Measurements from ENCODE around the gene INPP5J. TPM values are rescaled to one million over a fixed set of nuclear protein-coding genes. Genes with fewer than 3 reads are reported as not detected.
A peak's percentile ranks its signal among the peaks of the same experiment; 100 is the strongest.

The INPP5J gene
- total and polyA plus RNA-seq, 12 donors: 0.48 to 8.1 (median 2.3) TPM

DNA sequence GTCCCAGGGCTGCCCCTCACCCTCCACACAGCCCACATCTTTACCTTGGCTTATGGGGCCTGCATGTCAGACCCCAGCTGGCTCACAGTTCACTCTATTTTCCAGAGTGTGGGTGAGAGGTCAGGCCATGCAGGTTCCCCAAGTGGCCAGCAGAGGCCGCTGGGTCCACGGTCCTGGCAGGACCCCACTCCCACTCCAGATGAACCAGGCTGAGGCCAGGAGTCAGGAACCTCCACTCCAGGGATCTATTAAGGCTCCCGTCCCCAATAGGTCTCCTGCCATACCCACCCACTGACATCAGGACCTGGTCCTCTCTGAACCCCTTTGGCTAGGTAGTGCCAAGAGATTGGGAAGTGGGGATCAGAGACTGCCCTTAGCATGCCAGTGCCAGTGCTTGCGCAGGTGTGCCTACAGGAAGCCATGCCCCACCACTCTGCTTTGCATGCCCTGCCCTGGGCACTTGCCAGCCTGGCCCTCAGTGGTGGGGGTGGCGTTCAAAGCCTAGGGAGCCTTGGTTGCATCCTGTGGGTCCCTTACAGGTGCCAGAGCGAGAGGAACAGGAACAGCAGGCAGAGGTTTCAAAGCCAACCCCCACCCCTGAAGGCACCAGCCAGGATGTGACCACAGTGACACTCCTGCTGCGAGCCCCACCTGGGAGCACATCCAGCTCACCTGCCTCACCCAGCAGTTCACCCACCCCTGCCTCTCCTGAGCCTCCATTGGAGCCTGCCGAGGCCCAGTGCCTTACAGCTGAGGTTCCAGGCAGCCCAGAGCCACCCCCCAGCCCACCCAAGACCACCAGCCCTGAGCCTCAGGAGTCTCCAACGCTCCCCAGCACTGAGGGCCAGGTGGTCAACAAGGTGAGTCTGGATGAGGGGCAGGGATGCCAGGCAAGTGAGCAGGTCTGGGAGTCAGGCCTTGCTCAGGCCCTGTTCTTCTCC, 33.3 kb upstream of the INPP5J start:
- Histone ChIP-seq H3K9me3 (replicated peaks in 1 of 3) (no peaks in the 10 kb centered on the region), H3K4me3 (no peak overlapping the region), H3K27me3 (no peaks in the 10 kb centered on the region), H3K4me1 (replicated peaks in 1 of 2) (peaks cover 0 to 10% of the 10 kb centered on the region in 2 donors), H3K36me3 (replicated peaks in 1 of 2) (peaks cover 0 to 58% of the 10 kb centered on the region in 2 donors), H3K27ac (peak overlapping the region in 1 of 5 donors; percentile 37)
- DNase-seq: peak; percentile 51 to 74 (median 61)
- TF ChIP-seq, protein P1, sequence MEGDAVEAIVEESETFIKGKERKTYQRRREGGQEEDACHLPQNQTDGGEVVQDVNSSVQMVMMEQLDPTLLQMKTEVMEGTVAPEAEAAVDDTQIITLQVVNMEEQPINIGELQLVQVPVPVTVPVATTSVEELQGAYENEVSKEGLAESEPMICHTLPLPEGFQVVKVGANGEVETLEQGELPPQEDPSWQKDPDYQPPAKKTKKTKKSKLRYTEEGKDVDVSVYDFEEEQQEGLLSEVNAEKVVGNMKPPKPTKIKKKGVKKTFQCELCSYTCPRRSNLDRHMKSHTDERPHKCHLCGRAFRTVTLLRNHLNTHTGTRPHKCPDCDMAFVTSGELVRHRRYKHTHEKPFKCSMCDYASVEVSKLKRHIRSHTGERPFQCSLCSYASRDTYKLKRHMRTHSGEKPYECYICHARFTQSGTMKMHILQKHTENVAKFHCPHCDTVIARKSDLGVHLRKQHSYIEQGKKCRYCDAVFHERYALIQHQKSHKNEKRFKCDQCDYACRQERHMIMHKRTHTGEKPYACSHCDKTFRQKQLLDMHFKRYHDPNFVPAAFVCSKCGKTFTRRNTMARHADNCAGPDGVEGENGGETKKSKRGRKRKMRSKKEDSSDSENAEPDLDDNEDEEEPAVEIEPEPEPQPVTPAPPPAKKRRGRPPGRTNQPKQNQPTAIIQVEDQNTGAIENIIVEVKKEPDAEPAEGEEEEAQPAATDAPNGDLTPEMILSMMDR (IDR thresholded peaks at IDR 0.05): peak; percentile 71 to 87 (median 82)
- TF ChIP-seq POLR2A (IDR thresholded peaks at IDR 0.05): no peak
- WGBS, 4 donors: 45 to 76% (median 66%) methylated on average over 1 to 9 of the region's 9 CpGs
- intact Hi-C loops (cut with DNase I): loop anchor here (5.0 kb wide), 4 partner anchors 58 to 143 kb away; partner anchors contain the start of genes MORC2 (in 1 of the 2) and TUG1 (in 1 of the 2)

DNA sequence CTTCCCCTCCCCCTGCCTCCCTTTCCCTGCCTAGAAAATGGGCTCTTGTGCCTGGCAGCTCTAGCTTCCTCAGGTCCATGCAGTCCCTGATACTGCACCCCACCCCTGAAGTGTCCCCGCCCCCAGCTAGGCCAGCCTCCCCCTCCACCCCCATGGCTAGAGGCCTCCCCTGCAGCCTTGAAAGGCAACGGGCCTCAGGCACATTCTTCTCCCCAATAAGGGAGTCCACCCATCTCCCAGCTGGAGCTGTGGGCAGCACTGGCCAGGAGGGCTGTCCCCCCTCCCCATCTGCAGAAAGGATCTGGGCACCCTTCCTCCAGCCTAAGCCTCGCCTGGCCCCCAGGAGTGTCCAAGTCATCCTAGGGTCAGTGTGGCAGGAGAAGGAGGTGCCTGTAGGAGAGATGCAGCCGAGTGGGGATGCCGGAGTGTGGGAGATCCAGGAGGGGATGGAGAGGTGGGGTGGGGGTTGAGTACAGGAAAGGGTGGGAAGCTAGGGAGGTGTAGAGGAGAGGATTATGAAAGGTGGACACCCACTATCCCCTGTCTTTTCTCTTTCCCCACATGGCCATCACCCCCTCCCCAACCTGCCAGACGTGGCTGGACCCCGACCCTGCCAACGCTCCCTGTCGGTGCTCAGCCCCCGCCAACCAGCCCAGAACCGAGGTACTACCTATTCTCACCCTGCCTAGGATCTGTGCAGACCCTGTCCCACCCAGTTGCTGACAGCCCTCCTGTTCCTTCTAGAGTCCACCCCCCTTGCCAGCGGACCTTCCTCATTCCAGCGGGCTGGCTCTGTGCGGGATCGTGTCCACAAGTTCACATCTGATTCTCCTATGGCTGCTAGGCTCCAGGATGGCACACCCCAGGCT, 32.3 kb upstream of the INPP5J start:
- no peak for TF ChIP-seq POLR2A (IDR thresholded peaks at IDR 0.05)
- TF ChIP-seq, protein P1 (IDR thresholded peaks at IDR 0.05): no peak
- Histone ChIP-seq H3K27ac (peak overlapping the region in 1 of 5 donors; percentile 24), H3K36me3 (replicated peaks in 1 of 2) (peaks cover 0 to 65% of the 10 kb centered on the region in 2 donors), H3K27me3 (no peaks in the 10 kb centered on the region), H3K4me1 (replicated peaks in 1 of 2) (peaks cover 0 to 5% of the 10 kb centered on the region in 2 donors), H3K9me3 (replicated peaks in 1 of 3) (no peaks in the 10 kb centered on the region), H3K4me3 (no peak overlapping the region)
- 85 to 93% (median 87%) methylated on average over 12 to 15 of the region's 15 CpGs for WGBS, 4 donors
- intact Hi-C loops (cut with DNase I): loop anchor here in 1 of 2 donors (5.0 kb wide), 1 partner anchor 57 kb away; no protein-coding TSS in a partner anchor
- peak in 1 of 7 donors; percentile 16 for DNase-seq

DNA sequence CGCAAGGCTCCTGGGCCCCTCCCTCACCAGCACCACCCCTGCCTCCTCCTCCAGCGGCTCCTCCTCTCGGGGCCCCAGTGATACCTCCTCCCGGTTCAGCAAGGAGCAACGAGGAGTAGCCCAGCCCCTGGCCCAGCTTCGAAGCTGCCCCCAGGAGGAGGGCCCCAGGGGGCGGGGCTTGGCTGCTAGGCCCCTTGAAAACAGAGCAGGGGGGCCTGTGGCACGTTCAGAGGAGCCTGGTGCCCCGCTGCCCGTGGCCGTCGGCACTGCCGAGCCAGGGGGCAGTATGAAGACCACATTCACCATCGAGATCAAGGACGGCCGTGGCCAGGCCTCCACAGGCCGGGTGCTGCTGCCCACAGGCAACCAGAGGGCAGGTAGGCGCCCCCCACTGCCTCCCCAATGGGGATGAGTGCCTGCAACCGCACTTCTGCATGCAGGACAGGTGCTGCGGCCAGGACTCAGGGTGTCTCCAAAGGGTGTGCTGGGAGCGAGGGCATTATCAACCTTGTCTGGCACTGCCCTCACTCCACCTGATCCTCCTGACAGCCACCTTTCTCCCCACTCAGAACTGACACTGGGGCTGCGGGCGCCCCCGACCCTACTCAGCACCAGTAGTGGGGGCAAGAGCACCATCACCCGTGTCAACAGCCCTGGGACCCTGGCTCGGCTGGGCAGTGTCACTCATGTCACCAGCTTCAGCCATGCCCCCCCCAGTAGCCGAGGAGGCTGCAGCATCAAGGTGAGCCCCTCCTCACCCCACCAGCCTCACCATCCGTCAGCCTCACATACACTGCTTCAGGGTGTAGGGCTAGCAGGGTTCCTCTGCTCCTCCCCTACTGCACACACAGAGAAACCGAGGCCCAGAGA, 31.4 kb upstream of the INPP5J start:
- peak overlapping the region in 1 of 5 donors; percentile 21 for H3K27ac ChIP-seq
- no peaks in the 10 kb centered on the region for H3K27me3 ChIP-seq
- intact Hi-C loops (cut with DNase I): loop anchor here in 1 of 2 donors (5.0 kb wide), 1 partner anchor 56 kb away; no protein-coding TSS in a partner anchor
- WGBS, 4 donors: 76 to 94% (median 84%) methylated on average over 8 to 29 of the region's 29 CpGs
- no peaks in the 10 kb centered on the region for H3K4me1 ChIP-seq (replicated peaks in 1 of 2)
- no peaks in the 10 kb centered on the region for H3K9me3 ChIP-seq (replicated peaks in 1 of 3)
- DNase-seq: peak in 1 of 7 donors; percentile 16
- H3K36me3 ChIP-seq (replicated peaks in 1 of 2): peaks cover 0 to 73% of the 10 kb centered on the region in 2 donors
- no peak for TF ChIP-seq POLR2A (IDR thresholded peaks at IDR 0.05)
- no peak overlapping the region for H3K4me3 ChIP-seq

DNA sequence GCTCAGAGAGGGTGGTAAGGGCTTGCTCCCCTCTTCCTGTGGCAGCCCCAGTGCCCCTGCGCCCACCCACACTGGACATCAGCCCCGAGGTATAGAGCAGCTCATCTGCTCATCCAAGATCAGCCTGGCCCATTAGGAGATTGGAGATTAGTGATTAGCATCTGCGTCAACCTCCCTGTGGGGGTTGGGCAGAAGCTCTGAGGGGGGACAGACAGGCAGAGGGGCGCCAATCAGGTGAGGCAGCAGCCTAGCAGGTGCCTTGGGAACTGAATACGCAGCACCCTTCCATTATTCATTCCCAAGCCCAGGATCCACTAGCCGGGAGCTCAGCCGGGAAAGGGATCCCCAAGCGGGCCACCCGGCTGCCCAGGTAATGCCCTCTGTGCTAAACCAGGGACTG, 30.6 kb upstream of the INPP5J start:
- TF ChIP-seq POLR2A (IDR thresholded peaks at IDR 0.05): no peak
- TF ChIP-seq, protein P1 (IDR thresholded peaks at IDR 0.05): no peak
- intact Hi-C loops (cut with DNase I): loop anchor here in 1 of 2 donors (5.0 kb wide), 1 partner anchor 55 kb away; no protein-coding TSS in a partner anchor
- Histone ChIP-seq H3K4me3 (no peak overlapping the region), H3K9me3 (replicated peaks in 1 of 3) (no peaks in the 10 kb centered on the region), H3K36me3 (replicated peaks in 1 of 2) (peaks cover 0 to 81% of the 10 kb centered on the region in 2 donors), H3K27ac (no peak overlapping the region), H3K4me1 (replicated peaks in 1 of 2) (no peaks in the 10 kb centered on the region), H3K27me3 (no peaks in the 10 kb centered on the region)
- WGBS, 4 donors: 93 to 99% (median 96%) methylated on average over 4 to 9 of the region's 9 CpGs
- DNase-seq: peak in 1 of 7 donors; percentile 19
